Measurements from ENCODE around the gene SF3A2.
A peak's percentile ranks its signal among the peaks of the same experiment; 100 is the strongest.

The SF3A2 gene

GRCh38 chr19:2243274-2244124 is 6.9 kb downstream of the SF3A2 start:
- DNase-seq, result no peak

DNA sequence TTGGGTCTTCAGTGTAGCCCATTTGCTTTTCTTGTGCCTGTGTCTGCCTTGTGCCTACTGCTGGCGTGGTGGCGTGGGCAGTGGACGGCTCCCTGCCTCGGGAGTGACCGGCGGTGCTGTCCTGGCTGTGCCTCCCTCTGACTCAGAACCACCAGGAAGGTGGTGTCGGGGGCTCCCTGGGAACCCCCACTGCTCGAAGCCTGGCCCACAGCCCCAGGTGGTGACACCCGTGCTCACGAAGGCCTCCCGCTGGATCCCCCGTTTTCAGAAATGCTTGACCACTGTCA is 7.4 kb downstream of the SF3A2 start:
- no peak for DNase-seq

GRCh38 chr19:2244486-2244885 is 7.9 kb downstream of the SF3A2 start:
- no peak for DNase-seq

GRCh38 chr19:2245273-2245672 is 8.6 kb downstream of the SF3A2 start:
- DNase-seq, result no peak

GRCh38 chr19:2246014-2246620 is 9.5 kb downstream of the SF3A2 start:
- no peak for DNase-seq

- no peak for DNase-seq
Measured at GRCh38 chr19:2246801-2247361, 10.3 kb downstream of the SF3A2 start.

GRCh38 chr19:2247433-2248101 is 10.9 kb downstream of the SF3A2 start:
- DNase-seq, result no peak

- DNase-seq, result no peak
Measured at GRCh38 chr19:2248136-2249009, 11.7 kb downstream of the SF3A2 start.

- DNase-seq, result no peak
Measured at GRCh38 chr19:2249010-2249866, 12.6 kb downstream of the SF3A2 start, which contains the start of gene AMH. AMH (plus strand) TSS chr19:2249323; CDS start chr19:2249333, 10 bp downstream.

- no peak for DNase-seq
Measured at GRCh38 chr19:2249880-2250765, 13.5 kb downstream of the SF3A2 start.

- DNase-seq, result no peak
Measured at GRCh38 chr19:2250766-2251105, 14.1 kb downstream of the SF3A2 start.

DNA sequence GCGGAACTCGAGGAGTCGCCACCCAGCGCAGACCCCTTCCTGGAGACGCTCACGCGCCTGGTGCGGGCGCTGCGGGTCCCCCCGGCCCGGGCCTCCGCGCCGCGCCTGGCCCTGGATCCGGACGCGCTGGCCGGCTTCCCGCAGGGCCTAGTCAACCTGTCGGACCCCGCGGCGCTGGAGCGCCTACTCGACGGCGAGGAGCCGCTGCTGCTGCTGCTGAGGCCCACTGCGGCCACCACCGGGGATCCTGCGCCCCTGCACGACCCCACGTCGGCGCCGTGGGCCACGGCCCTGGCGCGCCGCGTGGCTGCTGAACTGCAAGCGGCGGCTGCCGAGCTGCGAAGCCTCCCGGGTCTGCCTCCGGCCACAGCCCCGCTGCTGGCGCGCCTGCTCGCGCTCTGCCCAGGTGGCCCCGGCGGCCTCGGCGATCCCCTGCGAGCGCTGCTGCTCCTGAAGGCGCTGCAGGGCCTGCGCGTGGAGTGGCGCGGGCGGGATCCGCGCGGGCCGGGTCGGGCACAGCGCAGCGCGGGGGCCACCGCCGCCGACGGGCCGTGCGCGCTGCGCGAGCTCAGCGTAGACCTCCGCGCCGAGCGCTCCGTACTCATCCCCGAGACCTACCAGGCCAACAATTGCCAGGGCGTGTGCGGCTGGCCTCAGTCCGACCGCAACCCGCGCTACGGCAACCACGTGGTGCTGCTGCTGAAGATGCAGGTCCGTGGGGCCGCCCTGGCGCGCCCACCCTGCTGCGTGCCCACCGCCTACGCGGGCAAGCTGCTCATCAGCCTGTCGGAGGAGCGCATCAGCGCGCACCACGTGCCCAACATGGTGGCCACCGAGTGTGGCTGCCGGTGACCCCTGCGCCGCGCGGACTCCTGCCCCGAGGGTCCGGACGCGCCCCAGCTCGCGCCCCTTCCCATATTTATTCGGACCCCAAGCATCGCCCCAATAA is 14.8 kb downstream of the SF3A2 start:
- no peak for DNase-seq

- no peak for DNase-seq
Measured at GRCh38 chr19:2252055-2252796, 15.6 kb downstream of the SF3A2 start.

DNA sequence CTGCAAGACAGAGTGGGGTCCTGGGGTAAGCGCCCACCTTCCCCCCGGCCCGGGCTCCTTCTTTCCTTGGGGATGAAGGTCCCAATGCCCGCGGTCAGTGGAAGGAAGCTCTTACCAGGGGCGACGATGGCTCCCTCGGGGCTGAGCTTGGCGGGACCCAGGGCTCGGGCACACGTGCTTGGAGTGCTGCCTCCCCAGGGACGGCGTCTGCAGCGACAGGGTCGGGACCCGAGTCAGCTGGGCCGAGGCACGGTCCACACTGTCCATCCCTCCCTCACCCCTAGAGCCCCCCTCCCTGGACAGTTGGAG is 16.1 kb downstream of the SF3A2 start:
- DNase-seq, result no peak

DNA sequence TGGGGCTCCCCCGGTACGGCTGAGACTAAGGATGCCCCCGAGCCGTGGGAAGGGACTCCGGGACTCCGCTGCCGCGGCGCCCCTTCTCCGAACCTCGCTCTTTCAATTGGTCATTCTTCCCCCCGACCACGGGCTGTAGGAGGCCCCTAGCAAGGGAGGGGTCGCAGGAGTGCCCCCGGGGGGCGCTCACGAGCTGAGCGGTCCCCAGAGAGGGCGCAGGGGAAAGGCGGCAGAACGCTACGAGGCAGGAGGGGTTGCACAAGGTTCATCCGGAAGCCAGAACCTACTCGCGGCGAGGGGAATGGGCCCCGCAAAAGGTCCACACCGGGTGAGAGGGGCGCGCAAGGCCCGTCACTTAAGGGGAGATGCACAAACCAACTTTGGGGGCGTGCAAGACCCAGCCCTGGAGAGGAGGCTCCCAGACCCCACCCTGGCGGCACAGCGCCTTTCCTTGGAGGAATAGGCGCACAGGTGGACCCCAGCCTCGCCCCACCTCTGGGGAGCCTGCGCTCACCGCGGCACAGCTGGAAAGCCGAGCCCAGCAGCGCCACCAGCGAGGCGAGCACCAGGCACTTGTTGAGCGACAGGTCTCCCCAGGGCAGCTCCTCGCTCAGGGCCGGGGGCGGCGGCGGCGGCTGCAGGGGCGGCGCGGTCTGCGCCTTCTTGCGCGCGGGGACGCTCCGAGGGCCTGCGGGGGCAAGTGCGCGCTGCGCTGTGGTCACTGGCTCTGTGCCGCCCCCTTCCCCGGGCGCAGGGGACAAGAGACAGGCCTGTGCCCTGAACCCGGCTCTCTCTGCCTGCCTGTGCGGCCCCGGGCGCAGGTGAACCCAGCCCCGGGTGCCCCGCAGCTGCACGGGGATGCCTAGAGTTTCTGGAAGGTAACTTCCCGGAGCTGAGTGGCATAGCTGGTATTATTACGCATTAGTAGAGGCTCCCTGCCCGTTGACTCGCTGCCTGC is 16.8 kb downstream of the SF3A2 start:
- no peak for DNase-seq

GRCh38 chr19:2254064-2254872 is 17.6 kb downstream of the SF3A2 start:
- peak; percentile 87 for DNase-seq

Measured in islet precursor cell (in vitro differentiated cells).